GM12865 (cell line): ENCODE measurements around the gene NCAM1.

ENCODE experiments used
- DNase-seq: peaks from one replicate; pipeline ENCODE4 v3.0.0; 2010; ENCODE audit warnings: low read depth
- H3K4me3 ChIP-seq: 2 replicates; pipeline ENCODE4 v1.5.1; 2011; ENCODE audit warnings: mild to moderate bottlenecking, low read depth, low read length, control low read depth
- TF ChIP-seq, protein P1 (sequence below): IDR thresholded peaks from 2 replicates; pipeline ENCODE4 v1.5.1; 2011; ENCODE audit warnings: low read length, control low read depth, low read depth, inconsistent platforms; ENCODE audit not compliant: insufficient read depth; ENCODE audit errors: missing control alignments

Gene NCAM1

DNA sequence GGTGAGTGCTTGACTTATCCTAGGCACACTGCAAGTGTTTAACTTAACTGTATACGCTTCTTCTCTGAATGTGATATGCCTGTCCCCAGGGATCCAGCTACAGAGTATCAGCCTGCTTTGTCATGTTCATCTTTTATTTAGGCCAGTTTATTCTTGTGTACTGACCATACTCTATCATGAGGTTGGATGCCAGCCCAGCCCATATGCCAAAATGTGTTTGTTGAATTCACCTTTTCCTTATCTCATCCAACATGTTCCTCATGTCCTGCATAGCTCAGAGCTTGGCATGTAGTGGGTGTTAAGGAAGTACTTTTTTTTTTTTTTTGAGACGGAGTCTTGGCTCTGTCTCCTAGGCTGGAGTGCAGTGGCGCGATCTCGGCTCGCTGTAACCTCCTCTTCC lies 116.2 kb downstream of the NCAM1 start:
- TF ChIP-seq, protein P1, sequence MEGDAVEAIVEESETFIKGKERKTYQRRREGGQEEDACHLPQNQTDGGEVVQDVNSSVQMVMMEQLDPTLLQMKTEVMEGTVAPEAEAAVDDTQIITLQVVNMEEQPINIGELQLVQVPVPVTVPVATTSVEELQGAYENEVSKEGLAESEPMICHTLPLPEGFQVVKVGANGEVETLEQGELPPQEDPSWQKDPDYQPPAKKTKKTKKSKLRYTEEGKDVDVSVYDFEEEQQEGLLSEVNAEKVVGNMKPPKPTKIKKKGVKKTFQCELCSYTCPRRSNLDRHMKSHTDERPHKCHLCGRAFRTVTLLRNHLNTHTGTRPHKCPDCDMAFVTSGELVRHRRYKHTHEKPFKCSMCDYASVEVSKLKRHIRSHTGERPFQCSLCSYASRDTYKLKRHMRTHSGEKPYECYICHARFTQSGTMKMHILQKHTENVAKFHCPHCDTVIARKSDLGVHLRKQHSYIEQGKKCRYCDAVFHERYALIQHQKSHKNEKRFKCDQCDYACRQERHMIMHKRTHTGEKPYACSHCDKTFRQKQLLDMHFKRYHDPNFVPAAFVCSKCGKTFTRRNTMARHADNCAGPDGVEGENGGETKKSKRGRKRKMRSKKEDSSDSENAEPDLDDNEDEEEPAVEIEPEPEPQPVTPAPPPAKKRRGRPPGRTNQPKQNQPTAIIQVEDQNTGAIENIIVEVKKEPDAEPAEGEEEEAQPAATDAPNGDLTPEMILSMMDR, result no peak
- H3K4me3 ChIP-seq, result no peak overlapping the region
- DNase-seq, result no peak

DNA sequence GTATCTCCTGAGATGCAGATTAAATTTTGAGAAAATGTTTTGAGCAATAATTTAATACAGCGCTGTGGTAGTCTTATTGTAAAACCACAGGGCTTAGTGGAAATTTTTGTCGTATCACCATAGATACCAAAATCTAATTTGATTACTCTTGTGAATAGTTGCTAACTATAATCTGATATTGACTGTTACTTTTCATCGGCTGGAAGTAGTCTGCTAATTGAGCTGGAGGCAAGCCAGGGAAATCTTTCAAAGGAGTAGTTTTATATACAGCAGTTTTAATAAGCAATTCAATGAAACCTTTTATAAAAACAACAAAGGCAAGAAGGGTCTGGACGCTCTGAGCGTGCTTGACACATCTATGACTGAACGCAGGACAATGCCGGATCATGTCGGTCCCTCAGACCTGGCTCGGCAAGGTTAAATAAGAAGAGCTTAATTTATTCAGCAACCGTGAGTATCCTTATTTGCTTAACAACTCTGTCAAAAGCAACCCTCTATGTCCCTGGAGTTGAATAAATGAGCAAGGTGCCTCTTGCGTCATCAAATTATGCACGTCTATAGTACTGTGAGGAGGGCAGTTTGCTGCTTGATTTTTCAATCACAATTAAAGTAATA lies 121.2 kb downstream of the NCAM1 start:
- no peak for DNase-seq
- TF ChIP-seq, protein P1, result no peak
- H3K4me3 ChIP-seq, result no peak overlapping the region

GRCh38 chr11:113083571-113083970 lies 122.4 kb downstream of the NCAM1 start:
- no peak for DNase-seq
- no peak overlapping the region for H3K4me3 ChIP-seq
- TF ChIP-seq, protein P1, result no peak

GRCh38 chr11:113084297-113084696 lies 123.1 kb downstream of the NCAM1 start:
- no peak overlapping the region for H3K4me3 ChIP-seq
- no peak for DNase-seq
- TF ChIP-seq, protein P1, result no peak

DNA sequence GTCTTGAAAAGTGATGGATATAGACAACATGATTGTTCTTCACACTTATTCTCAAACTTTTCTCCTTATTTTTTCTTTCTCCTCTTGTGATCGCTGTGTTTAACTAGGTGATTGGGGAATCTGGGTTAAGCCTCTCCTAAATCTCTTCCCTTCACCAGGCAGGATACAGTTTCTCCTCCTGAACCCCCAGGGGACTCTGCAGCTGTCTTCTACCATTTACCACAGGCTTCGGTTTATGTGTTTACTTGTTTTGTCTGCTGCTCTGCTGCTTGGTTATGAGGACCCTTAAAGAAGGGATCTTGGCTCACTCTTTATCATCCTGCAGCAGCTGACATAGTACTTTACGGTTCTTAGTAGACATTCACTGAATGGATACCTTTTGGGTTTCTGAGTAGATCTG lies 124.2 kb downstream of the NCAM1 start:
- TF ChIP-seq, protein P1, result no peak
- H3K4me3 ChIP-seq, result no peak overlapping the region
- DNase-seq, result no peak

- no peak overlapping the region for H3K4me3 ChIP-seq
- TF ChIP-seq, protein P1, result no peak
- DNase-seq, result no peak
Observed at GRCh38 chr11:113087706-113088105, 126.5 kb downstream of the NCAM1 start.
